Upper lobe of right lung (tissue), 1 donor: Measurements from ENCODE around the gene GUK1. TPM values are rescaled to one million over a fixed set of nuclear protein-coding genes. Genes with fewer than 3 reads are reported as not detected.

Source experiments
- ATAC-seq: fragments of 200-7000 bp; cut with Tn5 transposase; one replicate; pipeline ENCODE4 v1.9.1; 2020; ENCODE audit warnings: mild to moderate bottlenecking, moderate library complexity
- DNase-seq: peaks from one replicate; pipeline ENCODE4 v3.0.0-alpha.2; 2020
- H3K27ac ChIP-seq: fragments of 200-600 bp; one replicate; pipeline ENCODE4 v1.8.0; 2022
- H3K27me3 ChIP-seq: fragments of 200-600 bp; one replicate; pipeline ENCODE4 v1.8.0; 2022; ENCODE audit warnings: mild to moderate bottlenecking
- H3K36me3 ChIP-seq: fragments of 200-600 bp; one replicate; pipeline ENCODE4 v1.8.0; 2022
- H3K4me1 ChIP-seq: fragments of 200-600 bp; one replicate; pipeline ENCODE4 v1.8.0; 2022
- H3K4me3 ChIP-seq: fragments of 200-600 bp; one replicate; pipeline ENCODE4 v1.8.0; 2022; ENCODE audit warnings: mild to moderate bottlenecking
- H3K9me3 ChIP-seq: fragments of 200-600 bp; one replicate; pipeline ENCODE4 v1.8.0; 2022
- intact Hi-C: fragments of 100-400 bp; cut with DNase I; formaldehyde crosslinking; loops from one replicate; pipeline ENCODE4 v1.11.0; 2022
- total RNA-seq: library from RNA; stranded (reverse); fragmentation: NEBNext Ultra II Directional; extraction: Animal tissue kit (Norgen Biotek cat#: 25700); gene quantifications from one replicate; pipeline ENCODE4 v1.2.1, GENCODE V29; 2021
- TF ChIP-seq, protein P1 (sequence below): fragments of 200-600 bp; IDR thresholded peaks from one replicate; pipeline ENCODE4 v1.8.0; 2022; ENCODE audit warnings: antibody characterized with exemption
- donor health status: DM: no; HTN: yes; CAD: no; lungs with severe emphysema.

Gene GUK1
- total RNA-seq, 1 donor from 2014 or later: 203 TPM

DNA sequence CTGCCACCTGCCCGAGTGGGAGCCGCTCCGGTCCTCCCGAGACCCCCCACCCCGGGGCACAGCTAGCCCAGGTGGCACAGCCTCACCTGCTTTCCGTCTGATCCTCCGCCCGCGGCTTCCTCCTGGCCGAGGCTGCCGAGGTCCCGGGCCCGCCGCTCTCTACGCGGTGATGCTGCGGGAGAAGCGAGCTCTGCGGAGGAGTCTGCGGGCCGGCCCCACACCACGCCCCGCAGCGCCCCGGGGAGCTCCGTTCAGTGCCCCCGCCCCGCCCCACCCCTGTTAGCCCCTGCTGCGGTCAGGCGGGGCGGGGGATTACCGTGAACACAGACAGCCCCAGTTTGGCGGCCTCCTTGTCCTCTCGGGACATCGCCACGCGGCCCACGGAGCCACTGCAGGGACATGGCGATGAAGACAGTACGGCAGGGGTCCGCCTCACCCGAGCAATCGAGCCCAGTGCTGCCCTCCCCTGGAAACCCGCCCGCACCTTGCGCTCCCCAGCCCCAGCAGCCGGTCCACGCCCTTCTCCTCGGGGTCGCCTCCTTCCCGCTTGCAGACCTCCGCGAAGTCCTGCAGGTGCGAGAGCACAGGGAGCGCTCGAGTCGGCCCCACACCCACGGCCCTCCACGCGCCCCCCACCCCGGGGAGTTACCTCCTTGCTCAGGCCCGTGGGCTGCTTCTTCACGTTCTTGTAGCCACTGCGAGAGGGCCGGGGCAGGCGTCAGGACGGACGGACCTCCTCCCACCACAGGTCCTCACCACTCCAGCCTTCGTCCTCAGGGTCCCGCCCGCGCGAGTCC is 37.9 kb upstream of the GUK1 start:
- Histone ChIP-seq H3K4me3 (peak overlapping the region; percentile 89), H3K9me3 (no peaks in the 10 kb centered on the region), H3K4me1 (peaks cover 15% of the 10 kb centered on the region), H3K27me3 (no peaks in the 10 kb centered on the region), H3K27ac (peak overlapping the region; percentile 89), H3K36me3 (peaks cover 55% of the 10 kb centered on the region)
- TF ChIP-seq, protein P1, sequence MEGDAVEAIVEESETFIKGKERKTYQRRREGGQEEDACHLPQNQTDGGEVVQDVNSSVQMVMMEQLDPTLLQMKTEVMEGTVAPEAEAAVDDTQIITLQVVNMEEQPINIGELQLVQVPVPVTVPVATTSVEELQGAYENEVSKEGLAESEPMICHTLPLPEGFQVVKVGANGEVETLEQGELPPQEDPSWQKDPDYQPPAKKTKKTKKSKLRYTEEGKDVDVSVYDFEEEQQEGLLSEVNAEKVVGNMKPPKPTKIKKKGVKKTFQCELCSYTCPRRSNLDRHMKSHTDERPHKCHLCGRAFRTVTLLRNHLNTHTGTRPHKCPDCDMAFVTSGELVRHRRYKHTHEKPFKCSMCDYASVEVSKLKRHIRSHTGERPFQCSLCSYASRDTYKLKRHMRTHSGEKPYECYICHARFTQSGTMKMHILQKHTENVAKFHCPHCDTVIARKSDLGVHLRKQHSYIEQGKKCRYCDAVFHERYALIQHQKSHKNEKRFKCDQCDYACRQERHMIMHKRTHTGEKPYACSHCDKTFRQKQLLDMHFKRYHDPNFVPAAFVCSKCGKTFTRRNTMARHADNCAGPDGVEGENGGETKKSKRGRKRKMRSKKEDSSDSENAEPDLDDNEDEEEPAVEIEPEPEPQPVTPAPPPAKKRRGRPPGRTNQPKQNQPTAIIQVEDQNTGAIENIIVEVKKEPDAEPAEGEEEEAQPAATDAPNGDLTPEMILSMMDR: peak; percentile 18
- DNase-seq (peak; percentile 81), ATAC-seq (peak; percentile 45)
- intact Hi-C loops: no loop called here

DNA sequence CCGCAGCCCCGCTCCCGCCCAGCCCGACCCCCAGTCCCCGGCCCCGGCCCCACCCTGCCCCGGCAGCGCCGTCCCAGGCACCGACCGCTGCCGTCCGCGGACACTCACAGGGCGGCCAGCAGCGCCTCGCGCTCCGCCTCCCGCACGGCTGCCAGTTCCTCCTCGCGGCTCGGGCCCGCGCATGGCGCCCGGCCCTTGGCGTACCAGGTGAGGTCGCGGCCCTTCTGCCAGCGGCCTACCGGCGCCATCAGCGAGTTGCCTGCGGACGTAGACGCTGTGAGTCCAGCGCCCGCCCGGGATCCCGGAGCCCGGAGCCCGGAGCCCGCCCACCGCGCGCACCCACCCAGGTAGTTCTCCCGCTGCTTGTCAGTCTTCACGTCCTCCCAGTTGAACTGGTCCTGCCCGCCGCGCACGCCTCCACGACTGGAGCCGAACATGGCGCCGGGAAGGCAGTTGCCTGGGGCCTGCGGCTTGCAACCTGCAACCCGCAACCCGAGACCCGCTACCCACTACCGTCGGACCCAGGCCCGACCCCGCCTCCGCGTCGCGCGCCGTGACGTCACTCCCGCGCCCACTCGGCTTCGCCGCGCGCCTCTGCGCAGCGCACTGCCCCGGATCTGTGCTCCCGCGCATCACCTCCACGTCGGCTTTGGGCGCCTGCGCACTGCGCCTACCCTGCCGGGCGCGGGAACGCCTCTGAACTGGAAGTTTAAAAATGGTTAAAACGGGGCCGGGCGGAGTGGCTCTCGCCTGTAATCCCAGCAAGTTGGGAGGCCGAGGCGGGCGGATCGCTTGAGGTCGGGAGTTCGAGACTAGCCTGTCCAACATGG is 37.1 kb upstream of the GUK1 start, which contains the start of gene C1orf35:
Gene C1orf35 (minus strand): TSS at position 535 of the 830 bp plus-strand sequence. CDS start 98 bp downstream, at position 437.
- H3K4me3 ChIP-seq: peak within 1 kb of the TSS; percentile 89
- intact Hi-C loops: no loop called here
- peaks cover 19% of the 10 kb centered on the region for H3K4me1 ChIP-seq
- H3K27me3 ChIP-seq: no peaks in the 10 kb centered on the region
- TF ChIP-seq, protein P1: no peak
- H3K9me3 ChIP-seq: no peaks in the 10 kb centered on the region
- peaks cover 52% of the 10 kb centered on the region for H3K36me3 ChIP-seq
- peak within 1 kb of the TSS; percentile 89 for H3K27ac ChIP-seq
- ATAC-seq: peak; percentile 90
- peak; percentile 97 for DNase-seq

DNA sequence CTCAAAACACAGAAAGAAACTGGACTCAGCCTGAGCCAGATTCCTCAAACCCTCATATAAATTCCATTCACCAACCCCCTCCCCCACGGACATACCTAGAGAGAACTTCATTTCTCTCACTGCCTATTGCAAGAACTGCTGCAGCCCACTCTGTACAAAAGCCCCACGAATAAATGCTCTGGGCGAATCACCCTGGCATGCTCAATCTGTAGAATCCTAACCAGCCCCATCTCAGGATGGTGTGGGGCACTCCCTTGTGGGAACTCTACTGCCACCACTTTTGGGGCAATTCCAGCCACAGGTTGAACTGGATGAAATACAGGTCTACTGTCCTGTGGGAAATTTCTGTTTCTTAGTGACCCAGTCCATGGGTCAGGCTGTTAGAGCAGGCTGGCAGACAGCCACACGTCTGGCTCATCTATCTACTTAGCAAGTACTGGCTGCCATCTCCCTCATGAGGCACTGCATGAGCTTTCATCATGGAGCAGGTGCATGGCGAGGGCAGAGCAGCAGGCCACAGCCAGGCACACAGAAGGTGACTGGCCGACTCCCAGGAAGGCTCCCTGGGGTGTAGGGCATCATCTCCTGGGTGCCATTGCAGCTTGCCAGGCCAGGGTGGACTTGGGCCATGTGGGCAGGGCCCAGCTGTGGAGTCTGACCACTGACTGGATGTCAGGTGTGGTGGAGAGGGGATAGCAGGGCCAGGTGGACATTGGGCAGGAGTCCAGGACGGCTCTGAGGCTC is 35.4 kb upstream of the GUK1 start:
- TF ChIP-seq, protein P1: no peak
- H3K36me3 ChIP-seq: peaks cover 35% of the 10 kb centered on the region
- intact Hi-C loops: no loop called here
- H3K27ac ChIP-seq: no peak overlapping the region
- no peaks in the 10 kb centered on the region for H3K9me3 ChIP-seq
- ATAC-seq: no peak
- no peak for DNase-seq
- H3K4me3 ChIP-seq: no peak overlapping the region
- H3K27me3 ChIP-seq: no peaks in the 10 kb centered on the region
- H3K4me1 ChIP-seq: peaks cover 27% of the 10 kb centered on the region

DNA sequence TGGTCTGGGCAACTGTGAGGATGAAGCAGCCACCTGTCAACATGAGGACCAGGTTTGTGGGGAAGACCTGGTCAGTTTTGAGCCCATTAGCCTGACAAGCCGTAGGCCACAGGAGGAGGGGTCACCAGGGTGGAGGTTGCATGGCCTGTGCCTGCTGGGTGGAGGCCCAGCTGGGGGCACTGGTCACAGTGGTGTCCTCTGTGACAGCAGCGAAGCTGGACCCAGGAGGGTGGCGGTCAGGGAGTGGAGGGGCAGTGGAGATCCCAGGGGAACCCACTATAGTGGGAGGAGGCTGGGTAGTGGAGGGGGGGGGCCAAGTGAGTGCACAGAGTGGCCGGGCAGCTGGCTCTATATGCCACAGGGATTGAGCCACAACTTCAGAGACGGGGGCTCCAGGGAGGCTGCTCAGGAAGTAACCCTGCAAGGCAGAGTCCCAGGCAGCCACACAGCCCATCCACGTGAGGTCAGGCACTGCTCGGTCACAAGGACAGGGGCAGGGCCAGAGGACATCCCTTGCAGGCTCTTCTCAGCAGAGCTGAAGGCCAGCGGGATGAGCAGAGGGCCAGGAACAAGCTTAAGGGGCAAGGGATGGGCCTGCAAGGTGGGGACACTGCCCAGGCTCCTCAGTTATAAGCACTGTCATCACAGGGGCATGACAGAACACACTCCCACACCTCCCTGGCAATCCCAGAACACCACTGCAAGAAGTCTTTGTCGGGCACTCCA is 34.6 kb upstream of the GUK1 start:
- Histone ChIP-seq H3K27me3 (no peaks in the 10 kb centered on the region), H3K36me3 (peaks cover 29% of the 10 kb centered on the region), H3K9me3 (no peaks in the 10 kb centered on the region), H3K4me1 (peaks cover 33% of the 10 kb centered on the region), H3K27ac (no peak overlapping the region), H3K4me3 (no peak overlapping the region)
- TF ChIP-seq, protein P1: no peak
- intact Hi-C loops: no loop called here
- no peak for DNase-seq
- no peak for ATAC-seq
